ENCODE results near the gene RBM38. TPM values are rescaled to one million over a fixed set of nuclear protein-coding genes. Genes with fewer than 3 reads are reported as not detected.
"Not testable (repeated sequence)": the region's sequence is repeated elsewhere in the genome, so short reads cannot be mapped to it uniquely, and the experiment has no call there.

The RBM38 gene
- total and polyA plus RNA-seq, 2 of the 13 experiments (the other 11 are each of a cell fraction or from before 2014, with no cell fraction given) = 24.2 to 34.2 TPM

GRCh38 chr20:57350726-57351041 is 40.5 kb upstream of the RBM38 start:
- H4K20me1 ChIP-seq (ENCODE audit: insufficient read depth, low read length); H3K27me3 ChIP-seq (ENCODE audit: control insufficient read depth in 1 of 2, insufficient read depth in 2 of 2, low read length in 2 of 2); DNase-seq (ENCODE audit: low spot score); in situ Hi-C loops (cut with HindIII; ENCODE audit: extremely low pct_ligation_motif_present, low pct_unique_long_range_greater_than_20kb); FAIRE-seq; POLR2A ChIA-PET; ATAC-seq; BruUV-seq (replicated peaks); H3K9me3 ChIP-seq (ENCODE audit: low read length): not testable (repeated sequence)
- CTCF ChIA-PET (ENCODE audit: low intra/inter-chr PET ratio, low total read pairs) = interaction anchor here (0.9 kb wide), 1 partner anchor 261 kb away, joined by 3 read pairs; no protein-coding TSS in a partner anchor
- H3K36me3 ChIP-seq (replicated peaks in 1 of 2; ENCODE audit: control insufficient read depth in 1 of 2, insufficient read depth in 2 of 2, low read length in 2 of 2) = peaks cover 17 to 26% of the 10 kb centered on the region in 2 experiments
- WGBS (ENCODE audit: low lambda C conversion rate) = 60% methylated on average over 7 of the region's 24 CpGs
- peak overlapping the region; percentile 72 for H3K27ac ChIP-seq (ENCODE audit: extremely low read length, insufficient read depth, low read length)
- peak overlapping the region; percentile 87 for H3K9ac ChIP-seq (ENCODE audit: insufficient read depth, low read depth, low read length)
- peak overlapping the region; percentile 96 for H3K4me2 ChIP-seq (ENCODE audit: low read depth, low read length)
- TF ChIP-seq CHD4 (IDR thresholded peaks at IDR 0.05; ENCODE audit: borderline replicate concordance, low read length) (0 out of 2 replicates have a peak, but pooled peaks have one; percentile 73), PCBP1 (IDR thresholded peaks at IDR 0.05; ENCODE audit: borderline replicate concordance, low read depth, low read length) (peak; percentile 93), ZNF878 (CRISPR knock-in tag; IDR thresholded peaks at IDR 0.05) (0 out of 2 replicates have a peak, but pooled peaks have one; percentile 20)
- peak overlapping the region; percentile 92 to 96 (median 93); a peak in 5 of 6 replicates for H3K4me3 ChIP-seq (replicated peaks in 1 of 3; ENCODE audit: insufficient read depth in 1 of 3, low read depth in 2 of 3, low read length in 3 of 3)
- intact Hi-C loops (cut with micrococcal nuclease; ENCODE audit: unreplicated experiment) = loop anchor here (1.0 to 2.0 kb wide), 2 partner anchors 40 to 145 kb away; partner anchors contain the start of gene RBM38
- peak overlapping the region; percentile 13 for H2AFZ ChIP-seq (ENCODE audit: low read length)
- H3K4me1 ChIP-seq (ENCODE audit: insufficient read depth, low read length) = peaks cover 18% of the 10 kb centered on the region
- H3K79me2 ChIP-seq (ENCODE audit: insufficient read depth, low read length) = peaks cover 33% of the 10 kb centered on the region

GRCh38 chr20:57351042-57351783 is 40.0 kb upstream of the RBM38 start, which contains the start of gene RAE1:
Gene RAE1 (plus strand): TSS chr20:57351255. CDS start chr20:57354039, 2,784 bp downstream.
- Histone ChIP-seq H3K4me2 (ENCODE audit: low read depth, low read length) (peak within 1 kb of the TSS; percentile 96), H3K4me1 (ENCODE audit: insufficient read depth, low read length) (peaks cover 18% of the 10 kb centered on the region), H3K36me3 (replicated peaks in 1 of 2; ENCODE audit: control insufficient read depth in 1 of 2, insufficient read depth in 2 of 2, low read length in 2 of 2) (peaks cover 19 to 26% of the 10 kb centered on the region in 2 experiments), H3K9me3 (ENCODE audit: low read length) (no peaks in the 10 kb centered on the region), H4K20me1 (ENCODE audit: insufficient read depth, low read length) (peaks cover 10% of the 10 kb centered on the region), H3K9ac (ENCODE audit: insufficient read depth, low read depth, low read length) (peak within 1 kb of the TSS; percentile 87), H2AFZ (ENCODE audit: low read length) (peak within 1 kb of the TSS; percentile 38), H3K27ac (ENCODE audit: extremely low read length, insufficient read depth, low read length) (peak within 1 kb of the TSS; percentile 72), H3K79me2 (ENCODE audit: insufficient read depth, low read length) (peaks cover 33% of the 10 kb centered on the region), H3K4me3 (replicated peaks in 1 of 3; ENCODE audit: insufficient read depth in 1 of 3, low read depth in 2 of 3, low read length in 3 of 3) (peak within 1 kb of the TSS; percentile 92 to 96 (median 93)), H3K27me3 (ENCODE audit: control insufficient read depth in 1 of 2, insufficient read depth in 2 of 2, low read length in 2 of 2) (no peaks in the 10 kb centered on the region; a peak in 1 of 5 replicates)
- ChIA-PET POLR2A (interaction anchor here (0.8 to 1.0 kb wide), 2 partner anchors 11 to 18 kb away, joined by 3 read pairs; no protein-coding TSS in a partner anchor), CTCF (ENCODE audit: low intra/inter-chr PET ratio, low total read pairs) (interaction anchor here (0.9 kb wide), 1 partner anchor 262 kb away, joined by 3 read pairs; no protein-coding TSS in a partner anchor)
- in situ Hi-C loops (cut with HindIII; ENCODE audit: extremely low pct_ligation_motif_present, low pct_unique_long_range_greater_than_20kb) = no loop called here
- ATAC-seq (peak; percentile 92), FAIRE-seq (peak; percentile 88), DNase-seq (ENCODE audit: low spot score) (peak; percentile 95)
- BruUV-seq (replicated peaks) = TSS peak; percentile 55
- WGBS (ENCODE audit: low lambda C conversion rate) = 1% methylated on average over 58 of the region's 64 CpGs
- intact Hi-C loops (cut with micrococcal nuclease; ENCODE audit: unreplicated experiment) = loop anchor here (1.0 to 2.0 kb wide), 2 partner anchors 40 to 144 kb away; partner anchors contain the start of gene RBM38
- TF ChIP-seq, protein P1, sequence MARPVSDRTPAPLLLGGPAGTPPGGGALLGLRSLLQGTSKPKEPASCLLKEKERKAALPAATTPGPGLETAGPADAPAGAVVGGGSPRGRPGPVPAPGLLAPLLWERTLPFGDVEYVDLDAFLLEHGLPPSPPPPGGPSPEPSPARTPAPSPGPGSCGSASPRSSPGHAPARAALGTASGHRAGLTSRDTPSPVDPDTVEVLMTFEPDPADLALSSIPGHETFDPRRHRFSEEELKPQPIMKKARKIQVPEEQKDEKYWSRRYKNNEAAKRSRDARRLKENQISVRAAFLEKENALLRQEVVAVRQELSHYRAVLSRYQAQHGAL (CRISPR knock-in tag; IDR thresholded peaks at IDR 0.05; ENCODE audit: not compliant biosample characterization) = no peak
- peak; percentile 37; the same call in 1 of the 2 replicates for TF ChIP-seq SMAD9 (CRISPR knock-in tag; IDR thresholded peaks at IDR 0.05)
- TF ChIP-seq ZNF850 (CRISPR knock-in tag; conservative IDR thresholded peaks at IDR 0.05) = peak; percentile 75; the same call in 1 of the 2 replicates
- TF ChIP-seq FOSL2 (CRISPR knock-in tag; IDR thresholded peaks at IDR 0.05) = peak; percentile 29; the same call in 1 of the 2 replicates
- TF ChIP-seq ZFP1 (CRISPR knock-in tag; IDR thresholded peaks at IDR 0.05) = peak; percentile 17; the same call in 1 of the 2 replicates
- TF ChIP-seq, protein P2, sequence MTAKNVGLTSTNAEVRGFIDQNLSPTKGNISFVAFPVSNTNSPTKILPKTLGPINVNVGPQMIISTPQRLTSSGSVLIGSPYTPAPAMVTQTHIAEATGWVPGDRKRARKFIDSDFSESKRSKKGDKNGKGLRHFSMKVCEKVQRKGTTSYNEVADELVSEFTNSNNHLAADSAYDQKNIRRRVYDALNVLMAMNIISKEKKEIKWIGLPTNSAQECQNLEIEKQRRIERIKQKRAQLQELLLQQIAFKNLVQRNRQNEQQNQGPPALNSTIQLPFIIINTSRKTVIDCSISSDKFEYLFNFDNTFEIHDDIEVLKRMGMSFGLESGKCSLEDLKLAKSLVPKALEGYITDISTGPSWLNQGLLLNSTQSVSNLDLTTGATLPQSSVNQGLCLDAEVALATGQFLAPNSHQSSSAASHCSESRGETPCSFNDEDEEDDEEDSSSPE (CRISPR knock-in tag; IDR thresholded peaks at IDR 0.05) = peak; percentile 85
- TF ChIP-seq MAFK (conservative IDR thresholded peaks at IDR 0.05 in 1 of 2, IDR thresholded peaks at IDR 0.05 in 1 of 2; ENCODE audit: low read length in 2 of 2) = peak in 1 of 2 experiments; percentile 33; a peak in 1 of 4 replicates
- TF ChIP-seq SP1 (IDR thresholded peaks at IDR 0.05) = no peak
- no peak; the same call in 1 of the 2 replicates for TF ChIP-seq SP1 (CRISPR knock-in tag; IDR thresholded peaks at IDR 0.05)
- TF ChIP-seq, protein P3, sequence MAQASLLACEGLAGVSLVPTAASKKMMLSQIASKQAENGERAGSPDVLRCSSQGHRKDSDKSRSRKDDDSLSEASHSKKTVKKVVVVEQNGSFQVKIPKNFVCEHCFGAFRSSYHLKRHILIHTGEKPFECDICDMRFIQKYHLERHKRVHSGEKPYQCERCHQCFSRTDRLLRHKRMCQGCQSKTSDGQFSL (CRISPR knock-in tag; IDR thresholded peaks at IDR 0.05) = peak; percentile 59
- TF ChIP-seq ZNF446 (CRISPR knock-in tag; IDR thresholded peaks at IDR 0.05) = peak; percentile 98
- peak; percentile 22 for TF ChIP-seq GATAD2A (CRISPR knock-in tag; IDR thresholded peaks at IDR 0.05)
- TF ChIP-seq ZSCAN12 (CRISPR knock-in tag; IDR thresholded peaks at IDR 0.05) = no peak
